Keratinocyte (primary cell): Measurements from ENCODE around the gene ITGB6.

Experiments
- EZH2 ChIP-seq: IDR thresholded peaks from one replicate; pipeline ENCODE4 v1.6.1; 2012; ENCODE audit warnings: inconsistent platforms, mild to moderate bottlenecking, low read length, moderate library complexity
- TF ChIP-seq, protein P1 (sequence below), 3 experiments: IDR thresholded peaks in 1 of 3; conservative IDR thresholded peaks in 1 of 3; optimal IDR thresholded peaks in 1 of 3; 2 replicates in 2 of 3; 3 replicates in 1 of 3; pipeline versions ENCODE3 to v1.5.1; 2011; ENCODE audit warnings: low read length in 3 of 3, mild to moderate bottlenecking in 3 of 3, moderate library complexity in 2 of 3, control low read depth in 1 of 3, inconsistent platforms in 1 of 3; ENCODE audit not compliant: insufficient read depth in 2 of 3; ENCODE audit errors: extremely low read depth in 1 of 3

GRCh38 chr2:160201849-160202539 lies 1.9 kb upstream of the ITGB6 start:
- TF ChIP-seq, protein P1, sequence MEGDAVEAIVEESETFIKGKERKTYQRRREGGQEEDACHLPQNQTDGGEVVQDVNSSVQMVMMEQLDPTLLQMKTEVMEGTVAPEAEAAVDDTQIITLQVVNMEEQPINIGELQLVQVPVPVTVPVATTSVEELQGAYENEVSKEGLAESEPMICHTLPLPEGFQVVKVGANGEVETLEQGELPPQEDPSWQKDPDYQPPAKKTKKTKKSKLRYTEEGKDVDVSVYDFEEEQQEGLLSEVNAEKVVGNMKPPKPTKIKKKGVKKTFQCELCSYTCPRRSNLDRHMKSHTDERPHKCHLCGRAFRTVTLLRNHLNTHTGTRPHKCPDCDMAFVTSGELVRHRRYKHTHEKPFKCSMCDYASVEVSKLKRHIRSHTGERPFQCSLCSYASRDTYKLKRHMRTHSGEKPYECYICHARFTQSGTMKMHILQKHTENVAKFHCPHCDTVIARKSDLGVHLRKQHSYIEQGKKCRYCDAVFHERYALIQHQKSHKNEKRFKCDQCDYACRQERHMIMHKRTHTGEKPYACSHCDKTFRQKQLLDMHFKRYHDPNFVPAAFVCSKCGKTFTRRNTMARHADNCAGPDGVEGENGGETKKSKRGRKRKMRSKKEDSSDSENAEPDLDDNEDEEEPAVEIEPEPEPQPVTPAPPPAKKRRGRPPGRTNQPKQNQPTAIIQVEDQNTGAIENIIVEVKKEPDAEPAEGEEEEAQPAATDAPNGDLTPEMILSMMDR (optimal IDR thresholded peaks at IDR 0.05 in 1 of 3, IDR thresholded peaks at IDR 0.05 in 1 of 3, conservative IDR thresholded peaks at IDR 0.05 in 1 of 3; ENCODE audit: extremely low read depth in 1 of 3, insufficient read depth in 2 of 3, low read length in 3 of 3): no peak
- no peak for TF ChIP-seq EZH2
